Peyer's patch (tissue), 4 donors: ENCODE results near the gene SPTB. TPM values are rescaled to one million over a fixed set of nuclear protein-coding genes. Genes with fewer than 3 reads are reported as not detected.

Source experiments
- DNase-seq, 3 donors: peaks; one replicate each; pipeline ENCODE4 v3.0.0-alpha.2; 2017 to 2019
- H3K27ac ChIP-seq, 4 donors: fragments of 200-600 bp; sonication (generic); one replicate each; pipeline ENCODE4 v1.5.1; 2016 to 2019
- H3K27me3 ChIP-seq, 2 donors: fragments of 200-600 bp; sonication (generic); one replicate each; pipeline ENCODE4 v1.5.1; 2019
- H3K36me3 ChIP-seq, 3 donors: fragments of 200-600 bp; sonication (generic); one replicate each; pipeline ENCODE4 v1.5.1; 2016 to 2019
- H3K4me1 ChIP-seq, 4 donors: fragments of 200-600 bp; sonication (generic); one replicate each; pipeline ENCODE4 v1.5.1; 2016 to 2019
- H3K4me3 ChIP-seq, 4 donors: fragments of 200-600 bp; sonication (generic); 1 replicate in 3 of 4; 2 replicates in 1 of 4; pipeline ENCODE4 v1.5.1; 2016 to 2019; ENCODE audit warnings: mild to moderate bottlenecking in 1 of 4
- H3K9me3 ChIP-seq, 4 donors: fragments of 200-600 bp; sonication (generic); one replicate each; pipeline ENCODE4 v1.5.1; 2016 to 2019; ENCODE audit warnings: mild to moderate bottlenecking in 1 of 4
- CTCF ChIP-seq, 6 experiments: fragments of 450-650 bp in 4 of 6; fragments of 200-600 bp in 2 of 6; sonication (generic) in 1 of 6; IDR thresholded peaks; one replicate each; pipeline ENCODE4 v1.5.1; 2017 to 2019; ENCODE audit warnings: antibody characterized with exemption in 6 of 6, mild to moderate bottlenecking in 3 of 6, moderate library complexity in 1 of 6
- POLR2A ChIP-seq, 2 donors: fragments of 450-650 bp; IDR thresholded peaks; one replicate each; pipeline ENCODE4 v1.5.1; 2017; ENCODE audit warnings: antibody characterized with exemption in 2 of 2, mild to moderate bottlenecking in 2 of 2, moderate library complexity in 2 of 2
- total RNA-seq, 4 donors: library from RNA; depleted of rRNA; stranded (reverse); fragments of >200 nt; gene quantifications; one replicate each; pipeline ENCODE4 v1.1.0, GENCODE V29; 2016

SPTB gene
- total RNA-seq, 4 donors from 2014 or later = 0.57 to 2.5 (median 0.94) TPM; not detected in 1

- Histone ChIP-seq H3K27ac (peak overlapping the region in 3 of 4 donors; percentile 61 to 84 (median 71)), H3K9me3 (no peaks in the 10 kb centered on the region), H3K4me3 (no peak overlapping the region), H3K36me3 (no peaks in the 10 kb centered on the region), H3K4me1 (peaks cover 0 to 93% (median 16%) of the 10 kb centered on the region in 4 donors), H3K27me3 (no peaks in the 10 kb centered on the region)
- no peak for TF ChIP-seq CTCF (IDR thresholded peaks at IDR 0.05)
- no peak for TF ChIP-seq POLR2A (IDR thresholded peaks at IDR 0.05)
- DNase-seq = peak in 2 of 3 donors; percentile 36 to 43
These were observed 157.8 kb downstream of the SPTB start for GRCh38 chr14:64721899-64722298.

GRCh38 chr14:64721391-64721791 lies 158.3 kb downstream of the SPTB start:
- Histone ChIP-seq H3K27ac (peak overlapping the region; percentile 10 to 84 (median 66)), H3K4me1 (peaks cover 0 to 96% (median 16%) of the 10 kb centered on the region in 4 donors), H3K4me3 (no peak overlapping the region), H3K27me3 (no peaks in the 10 kb centered on the region), H3K36me3 (no peaks in the 10 kb centered on the region), H3K9me3 (no peaks in the 10 kb centered on the region)
- DNase-seq = peak in 2 of 3 donors; percentile 55 to 57
- TF ChIP-seq POLR2A (IDR thresholded peaks at IDR 0.05) (no peak), CTCF (IDR thresholded peaks at IDR 0.05) (no peak)

GRCh38 chr14:64720131-64720576 lies 159.6 kb downstream of the SPTB start:
- no peaks in the 10 kb centered on the region for H3K27me3 ChIP-seq
- H3K4me3 ChIP-seq = no peak overlapping the region
- no peaks in the 10 kb centered on the region for H3K9me3 ChIP-seq
- no peaks in the 10 kb centered on the region for H3K36me3 ChIP-seq
- peaks cover 0 to 89% (median 13%) of the 10 kb centered on the region in 4 donors for H3K4me1 ChIP-seq
- H3K27ac ChIP-seq = peak overlapping the region in 3 of 4 donors; percentile 61 to 84 (median 71)
- no peak for TF ChIP-seq CTCF (IDR thresholded peaks at IDR 0.05)
- peak in 1 of 2 donors; percentile 55 for TF ChIP-seq POLR2A (IDR thresholded peaks at IDR 0.05)
- peak in 2 of 3 donors; percentile 73 to 86 for DNase-seq

- Histone ChIP-seq H3K4me1 (peaks cover 0 to 83% (median 13%) of the 10 kb centered on the region in 4 donors), H3K9me3 (no peaks in the 10 kb centered on the region), H3K36me3 (no peaks in the 10 kb centered on the region), H3K27me3 (no peaks in the 10 kb centered on the region), H3K27ac (peak overlapping the region in 3 of 4 donors; percentile 61 to 84 (median 71)), H3K4me3 (no peak overlapping the region)
- DNase-seq = peak in 2 of 3 donors; percentile 25 to 41
- TF ChIP-seq CTCF (IDR thresholded peaks at IDR 0.05) = no peak
- TF ChIP-seq POLR2A (IDR thresholded peaks at IDR 0.05) = no peak
These were observed 160.1 kb downstream of the SPTB start for GRCh38 chr14:64719601-64720000.

GRCh38 chr14:64718762-64719161 lies 160.9 kb downstream of the SPTB start:
- H3K27me3 ChIP-seq = no peaks in the 10 kb centered on the region
- no peaks in the 10 kb centered on the region for H3K9me3 ChIP-seq
- no peak overlapping the region for H3K4me3 ChIP-seq
- TF ChIP-seq CTCF (IDR thresholded peaks at IDR 0.05) (no peak), POLR2A (IDR thresholded peaks at IDR 0.05) (no peak)
- DNase-seq = peak in 2 of 3 donors; percentile 30 to 39
- H3K36me3 ChIP-seq = no peaks in the 10 kb centered on the region
- peak overlapping the region in 2 of 4 donors; percentile 71 to 84 for H3K27ac ChIP-seq
- H3K4me1 ChIP-seq = peaks cover 0 to 75% (median 10%) of the 10 kb centered on the region in 4 donors
